Mesenteric fat pad (tissue), 1 donor: ENCODE measurements around the gene GPR3. TPM values are rescaled to one million over a fixed set of nuclear protein-coding genes. Genes with fewer than 3 reads are reported as not detected.
"Not testable (repeated sequence)": the region's sequence is repeated elsewhere in the genome, so short reads cannot be mapped to it uniquely, and the experiment has no call there.

ENCODE experiments used
- DNase-seq: peaks from one replicate; pipeline ENCODE4 v3.0.0-alpha.2; 2020; ENCODE audit warnings: low spot score
- total RNA-seq: library from RNA; stranded (reverse); fragmentation: NEBNext Ultra II Directional; extraction: Animal tissue kit (Norgen Biotek cat#: 25700); gene quantifications from one replicate; pipeline ENCODE4 v1.2.1, GENCODE V29; 2021
- donor health status: DM: yes; HTN: yes; CAD: no.

GPR3 gene
- total RNA-seq, 1 donor from 2014 or later = 0.51 TPM

DNA sequence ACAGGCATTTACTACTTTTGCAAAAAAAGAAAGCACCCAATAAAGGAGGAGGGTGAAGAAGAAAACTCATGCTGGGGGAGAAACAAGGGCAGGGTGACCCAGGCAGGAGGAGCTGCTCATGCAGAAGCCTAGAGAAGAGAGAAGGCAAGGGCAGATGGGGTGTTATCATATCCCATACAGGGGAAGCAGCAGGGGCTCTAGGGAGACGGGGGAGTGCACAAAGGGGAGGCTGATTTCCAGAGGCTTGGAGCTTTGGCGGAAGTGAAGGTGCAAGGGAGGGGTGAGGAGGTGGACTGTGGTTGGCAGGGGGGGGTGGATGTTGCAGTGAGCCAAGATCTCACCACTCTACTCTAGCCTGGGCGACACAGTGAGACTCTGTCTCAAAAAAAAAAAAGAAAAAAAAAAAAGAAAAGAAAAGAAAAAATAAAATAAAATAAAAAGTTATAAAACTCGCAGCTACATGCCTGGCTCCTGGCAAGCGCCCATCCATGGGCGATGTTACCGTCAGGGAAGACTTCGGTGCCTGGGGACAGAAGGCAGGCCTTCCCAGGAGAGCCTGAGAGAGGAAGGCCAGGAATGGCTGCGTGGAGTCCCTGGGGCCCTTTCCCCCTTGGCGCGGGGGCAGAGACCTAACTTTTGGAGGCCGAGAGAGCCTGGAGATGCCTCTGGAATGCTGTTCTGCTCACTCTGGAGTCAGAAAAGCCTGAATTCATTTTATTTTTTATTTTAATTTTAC is 14.5 kb upstream of the GPR3 start:
- DNase-seq = no peak

DNA sequence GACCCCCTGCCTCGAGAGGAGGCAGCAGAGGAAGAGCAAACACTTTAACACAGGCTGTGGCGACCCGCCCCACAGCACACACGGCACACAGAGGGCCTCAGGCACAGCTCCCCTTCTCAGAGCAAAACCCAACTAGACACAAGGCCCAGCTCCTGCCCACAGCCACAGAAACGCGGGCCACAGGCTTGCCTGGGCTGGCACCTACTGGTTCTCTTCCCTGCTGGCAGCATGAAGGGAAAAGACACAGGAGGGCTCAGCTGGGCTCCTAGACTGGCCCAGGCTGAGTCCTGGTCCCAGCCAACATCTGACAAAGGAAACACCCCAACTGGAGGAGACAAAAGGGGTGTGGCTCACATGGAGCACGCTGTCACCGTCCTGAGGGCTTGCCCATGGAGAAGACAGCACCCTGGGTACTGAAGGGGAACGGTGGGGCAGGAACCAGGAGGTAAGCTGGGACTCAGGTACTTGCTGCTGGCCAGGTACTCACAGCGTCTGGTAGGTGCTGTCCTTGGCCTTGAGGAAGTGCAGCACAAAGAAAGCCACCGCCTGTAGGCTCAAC is 12.8 kb upstream of the GPR3 start:
- no peak for DNase-seq

DNA sequence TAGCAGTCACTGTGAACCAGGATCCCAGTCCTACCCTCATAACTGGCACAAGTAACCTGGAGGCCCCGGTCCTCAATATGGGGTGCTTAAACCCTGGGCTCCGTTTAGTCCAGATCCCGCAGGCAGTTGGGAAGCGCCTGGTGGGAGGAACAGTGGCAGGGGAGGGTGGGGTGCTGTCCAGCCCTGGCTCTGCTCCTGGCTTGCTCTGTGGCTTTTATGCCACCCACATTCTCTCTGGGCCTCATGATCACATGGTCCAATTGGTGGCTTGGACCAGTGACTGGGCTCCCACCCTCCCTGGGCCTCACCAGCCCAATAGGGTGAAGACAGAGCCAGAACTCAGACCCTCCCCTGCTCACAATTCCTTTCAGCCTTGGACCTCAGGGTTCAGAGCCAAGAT is 12.2 kb upstream of the GPR3 start:
- no peak for DNase-seq

DNA sequence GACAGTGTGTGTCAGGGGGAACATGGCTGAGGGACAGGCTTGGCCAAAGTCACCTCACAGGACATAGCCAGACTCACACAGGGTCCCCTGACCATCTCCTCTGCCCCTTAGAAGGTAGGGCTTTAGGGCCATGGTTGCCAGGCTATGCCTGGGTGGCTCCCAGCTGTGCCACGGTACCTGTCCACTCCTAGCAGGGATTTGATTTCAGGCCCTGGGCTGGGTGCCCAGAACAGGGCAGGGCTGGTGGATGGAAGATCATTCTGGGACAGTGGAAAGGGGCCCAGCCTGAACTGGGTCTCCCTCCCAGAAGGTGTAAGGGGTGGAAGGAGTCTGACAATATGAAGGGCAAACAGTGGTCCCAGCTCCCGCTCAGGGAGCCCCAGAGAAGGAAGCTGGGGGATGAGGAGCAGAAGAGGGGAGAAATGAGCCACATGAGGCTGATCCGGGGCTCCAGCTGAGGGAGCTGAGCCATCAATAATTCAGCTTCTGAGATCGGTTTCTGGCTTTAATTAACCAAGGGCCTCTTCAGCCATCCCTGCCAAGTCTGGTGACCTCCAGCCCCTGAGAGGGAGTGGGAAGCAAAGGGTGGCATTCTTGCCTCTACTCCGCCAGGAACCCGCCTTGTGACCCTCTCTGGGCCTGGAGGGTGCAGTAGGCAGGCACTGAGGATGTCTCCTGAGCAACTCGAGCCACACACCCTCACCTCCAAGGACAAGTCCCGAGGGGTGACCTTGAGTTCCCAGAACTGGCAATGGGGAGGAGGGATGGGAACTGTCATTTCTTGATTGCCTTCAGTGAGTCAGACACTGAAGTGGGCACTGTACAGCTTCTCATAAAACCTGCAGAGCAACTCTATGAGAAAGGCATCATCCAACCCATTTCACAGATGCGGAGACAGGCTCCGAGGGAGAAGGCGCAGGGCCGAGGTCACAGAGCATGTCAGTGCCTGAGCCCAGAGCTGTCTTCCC is 11.4 kb upstream of the GPR3 start:
- no peak for DNase-seq

DNA sequence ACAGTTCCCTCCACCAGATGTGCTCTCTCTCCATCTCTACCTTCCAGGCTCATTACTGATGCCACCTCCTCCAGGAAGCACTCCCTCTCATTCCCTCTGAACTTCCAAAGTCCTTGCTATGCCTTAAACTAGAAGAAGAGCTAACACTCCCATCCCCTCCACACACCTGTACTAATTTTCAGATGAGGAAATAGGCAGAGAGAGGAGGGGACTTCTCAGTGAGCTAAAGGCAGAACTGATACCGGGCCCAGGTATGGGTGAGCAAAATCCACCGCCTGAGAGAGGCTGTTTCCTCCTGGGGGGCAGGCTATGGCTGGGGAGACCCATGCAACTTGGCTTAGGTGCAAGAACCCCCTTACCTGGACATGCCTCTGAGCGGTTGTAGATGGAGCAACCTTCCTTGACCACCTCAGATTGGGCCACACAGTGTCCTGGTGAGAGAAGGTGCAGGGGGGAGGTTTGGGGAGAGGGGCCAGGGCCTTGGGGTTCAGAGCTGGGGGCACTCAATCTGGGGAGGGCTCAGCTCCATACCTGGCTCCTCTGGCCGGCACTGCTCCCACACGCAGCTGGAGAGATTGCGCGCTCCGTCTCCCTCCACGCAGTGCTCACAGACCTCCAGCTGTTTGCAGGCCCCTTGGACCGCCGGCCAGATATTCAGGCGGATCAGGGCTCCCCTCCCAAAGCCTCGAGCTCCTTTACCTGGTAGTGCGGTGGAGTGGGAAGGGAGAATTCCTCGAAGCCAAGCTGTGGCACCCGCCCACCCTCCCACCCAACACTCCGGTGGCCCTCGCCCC is 10.3 kb upstream of the GPR3 start:
- DNase-seq = no peak

DNA sequence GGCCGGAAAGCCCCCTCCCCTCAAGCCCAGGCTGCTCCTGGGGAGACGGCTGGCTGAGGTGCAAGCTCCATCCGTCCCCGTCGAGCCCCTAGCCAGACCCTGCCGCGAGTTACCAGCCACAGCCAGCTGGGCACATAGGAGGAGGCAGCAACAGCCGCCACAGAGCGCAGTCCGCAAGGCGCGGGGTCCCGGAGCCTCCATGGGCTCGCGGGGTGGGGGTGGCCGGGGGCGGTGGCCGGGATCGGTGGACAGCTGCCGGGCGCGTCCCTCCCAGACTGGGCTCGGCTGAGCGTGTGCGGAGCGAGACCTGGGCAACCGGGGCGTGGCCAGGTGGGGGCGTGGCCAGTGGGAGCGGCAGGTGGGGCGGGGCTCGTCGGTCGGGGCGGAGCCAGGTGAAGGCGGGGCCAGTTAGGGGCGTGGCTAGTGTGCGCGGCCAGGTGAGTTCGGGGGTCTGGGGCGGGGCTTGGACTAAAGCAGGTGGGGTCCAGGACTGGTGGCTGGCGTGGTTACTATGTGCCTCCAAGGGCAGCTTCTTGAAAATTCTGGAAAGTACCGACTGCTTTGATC is 9.3 kb upstream of the GPR3 start, which contains the start of gene CD164L2:
TSS of gene CD164L2 (minus strand) at position 295 of the 567 bp plus-strand sequence. CDS start at position 201, 94 bp downstream.
- DNase-seq = no peak

DNA sequence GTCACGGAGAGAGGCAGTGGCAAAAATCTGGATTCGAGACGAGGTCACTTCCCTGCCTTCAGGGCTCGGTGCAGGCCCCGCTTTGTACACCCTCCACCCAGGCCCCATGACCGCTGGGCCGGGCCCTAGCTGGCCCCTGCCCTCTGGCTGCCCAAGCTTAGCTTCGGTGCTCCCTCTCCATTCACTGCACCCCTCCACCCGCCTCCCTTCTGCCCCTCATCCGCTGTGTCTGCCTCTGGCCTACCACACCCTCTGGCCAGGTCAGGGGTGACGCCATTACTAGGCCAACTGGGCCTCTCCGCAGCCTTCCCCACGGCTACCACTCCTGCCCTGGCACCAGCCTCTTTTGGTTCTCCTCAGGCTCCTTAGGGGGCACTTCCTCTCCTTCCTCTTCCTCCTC is 8.8 kb upstream of the GPR3 start:
- no peak for DNase-seq

DNA sequence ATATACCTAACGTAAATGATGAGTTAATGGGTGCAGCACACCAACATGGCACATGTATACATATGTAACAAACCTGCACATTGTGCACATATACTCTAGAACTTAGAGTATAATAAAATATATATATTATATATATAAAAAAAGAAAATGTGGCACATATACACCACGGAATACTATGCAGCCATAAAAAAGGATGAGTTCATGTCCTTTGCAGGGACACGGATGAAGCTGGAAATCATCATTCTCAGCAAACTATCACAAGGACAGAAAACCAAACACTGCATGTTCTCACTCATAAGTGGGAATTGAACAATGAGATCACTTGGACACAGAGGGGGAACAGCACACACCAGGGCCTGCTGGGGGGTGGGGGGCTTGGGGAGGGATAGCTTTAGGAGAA is 7.6 kb upstream of the GPR3 start:
- not testable (repeated sequence) for DNase-seq

DNA sequence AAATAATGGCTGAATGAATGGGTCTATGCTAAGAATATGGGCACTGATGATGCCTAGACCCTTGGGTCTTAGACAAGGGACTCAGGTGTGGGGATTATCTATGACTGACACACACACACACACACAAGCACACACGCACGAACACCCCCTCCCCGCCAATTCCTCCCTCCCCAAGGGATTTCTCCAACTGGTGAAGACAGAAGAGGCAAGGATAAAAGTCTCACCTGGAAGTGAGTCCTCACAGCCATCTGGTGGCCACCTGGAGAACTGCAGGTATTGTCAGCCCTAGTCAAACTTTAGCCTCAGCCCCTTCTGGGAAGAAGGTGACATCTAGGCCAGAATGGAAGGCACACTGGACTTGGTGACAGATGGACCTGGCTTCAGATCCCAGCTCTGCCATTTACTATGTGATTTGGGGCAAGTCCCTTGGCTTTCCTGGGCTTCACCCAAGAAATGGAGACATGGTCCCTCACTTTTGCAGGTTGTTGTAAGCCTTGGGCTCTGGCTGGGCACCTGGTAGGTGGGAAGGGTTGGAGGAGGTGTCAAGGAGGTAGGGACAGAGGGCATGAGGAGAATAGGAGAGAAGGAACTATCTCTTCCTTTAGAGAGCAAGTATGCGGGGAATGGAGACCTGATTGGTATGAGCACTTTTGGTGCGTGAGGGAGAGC is 4.0 kb upstream of the GPR3 start:
- no peak for DNase-seq

DNA sequence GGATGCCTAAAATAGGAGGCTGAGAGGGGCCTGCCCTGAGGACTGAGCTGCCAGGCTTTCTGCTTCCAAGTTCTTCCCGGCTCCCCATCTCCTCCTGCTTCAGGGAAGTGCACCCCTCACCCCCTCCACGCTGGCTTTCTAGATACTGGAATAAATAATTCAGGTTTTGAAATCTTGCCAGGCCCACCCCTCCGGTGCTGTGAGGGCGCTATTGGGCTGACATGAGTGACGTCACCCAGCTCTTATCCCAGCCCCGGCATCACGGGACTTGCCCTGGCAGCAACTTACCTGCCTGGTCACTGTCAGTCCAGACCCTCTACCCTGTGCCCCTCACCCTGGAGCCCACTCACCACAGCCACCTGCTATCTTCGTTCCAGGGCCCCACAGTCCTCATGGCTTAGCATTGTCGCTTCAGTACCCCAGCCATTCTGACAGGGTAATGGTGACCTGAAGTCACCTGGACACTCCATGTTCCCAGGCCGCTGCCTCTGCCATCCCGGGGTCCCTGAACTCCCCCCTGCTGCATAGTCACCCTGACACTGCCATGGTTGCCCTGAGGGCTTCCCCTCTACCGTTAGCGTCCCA is 819 bp upstream of the GPR3 start:
- no peak for DNase-seq

DNA sequence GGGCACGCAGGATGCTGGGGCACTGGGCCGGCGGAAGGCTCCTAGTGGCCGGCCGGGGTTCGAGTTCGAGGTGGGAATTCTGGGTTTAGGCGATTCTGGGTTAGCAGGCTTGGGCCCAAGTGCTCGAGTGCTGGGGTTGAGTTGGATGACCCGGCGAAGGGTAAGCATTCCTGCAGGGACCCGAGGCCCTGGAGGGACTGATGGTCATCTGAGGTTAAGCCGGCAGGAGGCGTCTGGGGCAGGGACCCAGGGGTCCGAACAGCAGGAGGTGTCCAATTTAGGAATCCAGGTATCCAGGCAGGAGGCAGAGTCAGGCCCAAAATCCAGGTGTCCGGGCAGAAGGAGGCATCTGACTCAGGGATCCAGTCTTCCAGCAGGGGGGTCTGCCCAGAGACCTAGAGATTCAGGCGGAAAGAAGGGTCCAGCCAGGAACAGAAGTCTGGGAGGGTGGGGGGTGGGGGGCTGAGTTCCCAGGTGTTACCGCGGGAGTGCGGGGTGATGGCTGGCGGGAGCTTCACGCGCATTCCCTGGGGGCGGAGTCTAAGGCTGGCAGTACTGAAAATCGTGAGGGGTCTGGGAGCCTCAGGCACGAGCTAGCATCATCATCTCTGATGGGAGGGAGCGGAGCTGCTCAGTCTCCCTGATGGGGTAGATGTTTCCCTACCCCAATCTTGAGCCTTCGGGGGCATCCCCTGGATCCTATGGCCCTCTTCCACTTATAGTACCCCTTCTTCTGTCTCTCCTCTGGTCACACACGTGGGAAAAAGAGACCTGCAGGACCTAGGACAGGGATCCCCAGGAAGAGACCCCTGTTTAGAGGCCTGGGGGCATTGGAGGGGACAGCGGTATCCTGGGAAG is 585 bp downstream of the GPR3 start:
- no peak for DNase-seq

DNA sequence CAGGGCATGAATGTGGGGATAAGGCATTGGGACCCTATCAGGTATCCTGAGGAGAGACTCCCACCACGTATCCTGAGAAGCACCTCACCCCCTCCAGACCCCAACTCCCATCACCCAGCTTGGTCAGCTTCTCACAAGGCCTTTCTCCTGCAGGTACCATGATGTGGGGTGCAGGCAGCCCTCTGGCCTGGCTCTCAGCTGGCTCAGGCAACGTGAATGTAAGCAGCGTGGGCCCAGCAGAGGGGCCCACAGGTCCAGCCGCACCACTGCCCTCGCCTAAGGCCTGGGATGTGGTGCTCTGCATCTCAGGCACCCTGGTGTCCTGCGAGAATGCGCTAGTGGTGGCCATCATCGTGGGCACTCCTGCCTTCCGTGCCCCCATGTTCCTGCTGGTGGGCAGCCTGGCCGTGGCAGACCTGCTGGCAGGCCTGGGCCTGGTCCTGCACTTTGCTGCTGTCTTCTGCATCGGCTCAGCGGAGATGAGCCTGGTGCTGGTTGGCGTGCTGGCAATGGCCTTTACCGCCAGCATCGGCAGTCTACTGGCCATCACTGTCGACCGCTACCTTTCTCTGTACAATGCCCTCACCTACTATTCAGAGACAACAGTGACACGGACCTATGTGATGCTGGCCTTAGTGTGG is 1.3 kb downstream of the GPR3 start:
- DNase-seq = no peak

DNA sequence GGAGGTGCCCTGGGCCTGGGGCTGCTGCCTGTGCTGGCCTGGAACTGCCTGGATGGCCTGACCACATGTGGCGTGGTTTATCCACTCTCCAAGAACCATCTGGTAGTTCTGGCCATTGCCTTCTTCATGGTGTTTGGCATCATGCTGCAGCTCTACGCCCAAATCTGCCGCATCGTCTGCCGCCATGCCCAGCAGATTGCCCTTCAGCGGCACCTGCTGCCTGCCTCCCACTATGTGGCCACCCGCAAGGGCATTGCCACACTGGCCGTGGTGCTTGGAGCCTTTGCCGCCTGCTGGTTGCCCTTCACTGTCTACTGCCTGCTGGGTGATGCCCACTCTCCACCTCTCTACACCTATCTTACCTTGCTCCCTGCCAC is 1.8 kb downstream of the GPR3 start:
- no peak for DNase-seq

DNA sequence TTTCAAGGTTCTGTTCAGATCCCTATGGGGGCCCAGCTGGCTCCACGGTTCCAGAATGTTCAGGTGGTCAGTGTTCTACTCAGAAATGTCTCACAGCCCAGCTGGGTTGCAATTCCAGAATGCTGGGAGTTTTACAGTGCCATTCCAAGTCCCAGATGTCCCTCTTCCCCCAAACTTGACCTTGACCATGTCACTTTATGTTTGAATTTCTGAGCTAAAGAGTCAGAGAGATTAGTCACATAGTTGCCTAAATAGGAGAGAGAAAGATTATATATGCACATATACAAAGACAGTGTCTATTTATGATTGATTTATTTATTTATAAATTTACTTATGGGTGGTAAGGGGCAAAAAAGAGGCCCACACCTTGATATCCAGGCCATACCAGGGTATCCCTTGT is 2.5 kb downstream of the GPR3 start:
- DNase-seq = no peak

DNA sequence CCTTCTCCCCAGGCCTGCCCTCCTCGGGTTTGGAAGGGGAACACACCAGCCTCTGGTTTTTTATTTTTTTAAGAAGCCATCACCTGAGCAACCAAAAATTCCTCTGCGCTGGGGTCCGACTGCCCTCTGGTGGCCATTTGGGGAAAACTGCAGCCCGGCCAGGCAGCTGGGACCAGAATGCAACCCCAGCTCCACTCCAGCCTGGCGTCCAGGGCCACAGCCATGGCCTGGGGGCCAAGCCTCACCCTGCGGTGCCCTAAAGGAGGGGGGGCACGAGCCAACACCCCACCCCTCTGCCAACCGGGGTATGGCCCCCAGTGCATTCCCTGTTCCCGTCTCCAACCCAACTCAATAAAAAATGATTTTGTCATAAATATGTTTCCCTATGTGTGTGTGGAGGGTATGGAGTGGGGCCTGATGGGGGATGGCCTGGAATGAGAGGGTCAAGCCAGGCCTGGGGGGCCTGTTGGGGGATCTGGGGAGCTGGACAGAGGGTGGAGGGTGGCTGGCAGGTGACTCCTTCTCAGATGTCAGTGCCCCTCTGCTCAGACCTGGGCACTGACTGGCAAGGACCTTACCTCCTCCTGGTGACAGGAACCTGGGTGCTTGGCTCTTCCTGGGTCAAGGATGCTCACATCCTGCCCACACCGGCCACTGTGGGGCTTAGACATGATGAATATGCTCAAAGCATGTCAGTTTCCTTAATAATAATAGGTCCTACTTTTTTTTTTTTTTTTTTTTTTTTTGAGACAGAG is 3.2 kb downstream of the GPR3 start:
- DNase-seq = no peak

DNA sequence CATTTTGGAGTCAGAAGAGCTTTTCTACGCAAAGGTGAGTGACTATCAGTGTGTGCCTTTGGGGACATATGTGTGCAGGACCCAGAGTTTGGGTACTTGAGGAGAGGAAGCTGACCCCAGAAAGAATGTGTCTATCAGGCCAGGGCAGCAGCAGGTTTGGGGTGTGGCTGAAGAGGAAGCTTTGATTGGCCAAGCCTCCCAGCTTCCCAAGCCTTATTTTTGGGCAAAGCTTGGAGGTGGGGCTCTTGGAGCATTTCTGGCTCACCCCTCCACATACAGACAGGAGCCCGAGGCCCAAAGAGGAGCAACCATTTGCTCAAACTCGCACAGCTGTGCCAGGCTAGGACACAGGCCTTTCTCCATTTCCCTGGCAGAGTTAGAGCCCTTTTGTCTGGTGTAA is 4.7 kb downstream of the GPR3 start:
- DNase-seq = no peak

DNA sequence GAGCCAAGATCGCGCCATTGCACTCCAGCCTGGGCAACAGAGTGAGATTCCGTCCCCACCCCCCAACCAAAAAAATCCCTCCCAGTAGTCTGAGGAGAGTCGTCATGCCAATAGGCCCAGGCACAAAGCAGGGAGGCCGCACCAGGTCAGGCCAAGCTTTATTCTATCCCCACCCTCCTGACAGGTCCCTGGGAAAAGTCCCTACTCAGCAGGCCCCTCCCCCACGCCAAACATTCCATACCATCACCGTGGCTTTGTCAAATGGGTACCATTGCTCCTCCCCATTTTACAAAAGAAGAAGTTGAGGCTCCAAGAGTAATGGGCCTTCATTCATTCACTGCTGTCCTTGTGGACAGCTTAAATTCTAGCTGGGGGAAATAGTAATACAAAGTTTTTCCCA is 5.3 kb downstream of the GPR3 start:
- no peak for DNase-seq
